T-cell (primary cell): Measurements from ENCODE around the gene PAFAH2. TPM values are rescaled to one million over a fixed set of nuclear protein-coding genes. Genes with fewer than 3 reads are reported as not detected.
"Not testable (repeated sequence)": the region's sequence is repeated elsewhere in the genome, so short reads cannot be mapped to it uniquely, and the experiment has no call there.

Source experiments
- ATAC-seq, 4 experiments: fragments of 200-7000 bp in 3 of 4; fragments of 150-1000 bp in 1 of 4; cut with Tn5 transposase; replicated peaks in 1 of 4; 1 replicate in 3 of 4; 2 replicates in 1 of 4; pipeline ENCODE4 v1.10.0; 2021; ENCODE audit warnings: moderate library complexity in 3 of 4, mild to moderate bottlenecking in 2 of 4, moderate number of reproducible peaks in 1 of 4
- CTCF ChIA-PET, 2 donors: fragments of 300-600 bp; sonication (Branson Sonifier 250); formaldehyde crosslinking; loops; one replicate each; lab custom pipeline; 2022; ENCODE audit warnings: antibody characterized with exemption in 2 of 2; lab: Charles Lee
- POLR2A ChIA-PET, 2 donors: fragments of 300-600 bp; sonication (Branson Sonifier 250); formaldehyde crosslinking; loops; one replicate each; lab custom pipeline; 2022; ENCODE audit warnings: antibody characterized with exemption in 2 of 2; lab: Charles Lee
- DNase-seq, 35 experiments: peaks; one replicate each; pipeline versions ENCODE4 v3.0.0 to v3.0.0-alpha.2; 2013 to 2023
- H3K27ac ChIP-seq: one replicate; pipeline ENCODE4 v1.5.1; 2013; ENCODE audit warnings: low read length
- H3K27me3 ChIP-seq, 2 experiments: replicated peaks in 1 of 2; 1 replicate in 1 of 2; 2 replicates in 1 of 2; pipeline versions ENCODE4 v1.6.1 to v1.7.0; 2013; ENCODE audit warnings: low read length in 1 of 2, mixed read lengths in 1 of 2; ENCODE audit not compliant: control insufficient read depth in 2 of 2, insufficient read depth in 2 of 2; ENCODE audit errors: extremely low read depth in 1 of 2
- H3K36me3 ChIP-seq, 2 donors: 1 replicate in 1 of 2; 2 replicates in 1 of 2; pipeline versions ENCODE4 v1.6.1 to v1.7.0; 2013; ENCODE audit warnings: low read length in 1 of 2; ENCODE audit not compliant: control insufficient read depth in 2 of 2, insufficient read depth in 1 of 2; ENCODE audit errors: extremely low read depth in 1 of 2
- H3K4me1 ChIP-seq, 2 experiments: 1 replicate in 1 of 2; 2 replicates in 1 of 2; pipeline versions ENCODE4 v1.6.1 to v1.7.0; 2013; ENCODE audit warnings: low read length in 2 of 2, mixed read lengths in 1 of 2; ENCODE audit not compliant: insufficient read depth in 2 of 2, control insufficient read depth in 1 of 2; ENCODE audit errors: extremely low read depth in 1 of 2
- H3K4me3 ChIP-seq, 2 donors: 1 replicate in 1 of 2; 2 replicates in 1 of 2; pipeline versions ENCODE4 v1.5.1 to v1.7.0; 2013; ENCODE audit warnings: mild to moderate bottlenecking in 2 of 2, low read length in 1 of 2, moderate library complexity in 1 of 2; ENCODE audit not compliant: control insufficient read depth in 1 of 2; ENCODE audit errors: extremely low read depth in 1 of 2
- H3K9me3 ChIP-seq: 2 replicates; pipeline ENCODE4 v1.7.0; 2013
- H3K27ac Mint-ChIP-seq, 2 donors: one replicate each; pipeline ENCODE4 v1.8.0; 2020 to 2021; ENCODE audit warnings: mild to moderate bottlenecking in 2 of 2, mixed read lengths in 2 of 2
- H3K27me3 Mint-ChIP-seq, 2 donors: one replicate each; pipeline ENCODE4 v1.8.0; 2021 to 2022; ENCODE audit warnings: mixed read lengths in 2 of 2
- H3K36me3 Mint-ChIP-seq: one replicate; pipeline ENCODE4 v1.8.0; 2021; ENCODE audit warnings: mixed read lengths
- H3K4me1 Mint-ChIP-seq, 3 donors: one replicate each; pipeline ENCODE4 v1.8.0; 2020 to 2022; ENCODE audit warnings: mixed read lengths in 3 of 3, mild to moderate bottlenecking in 1 of 3
- H3K4me3 Mint-ChIP-seq, 3 donors: one replicate each; pipeline ENCODE4 v1.8.0; 2020 to 2022; ENCODE audit warnings: mild to moderate bottlenecking in 3 of 3, mixed read lengths in 3 of 3, moderate library complexity in 3 of 3
- H3K9me3 Mint-ChIP-seq, 3 donors: one replicate each; pipeline ENCODE4 v1.8.0; 2020 to 2022; ENCODE audit warnings: mixed read lengths in 3 of 3
- WGBS: methylation state at CpG from one replicate; pipeline ENCODE4 v1.1.5; 2013; ENCODE audit warnings: missing lambda C conversion rate; ENCODE audit not compliant: insufficient coverage; 5-methylcytosine and 5-hydroxymethylcytosine counted together
- total RNA-seq, 35 experiments: library from RNA in 6 of 35; stranded (reverse) in 6 of 35; fragments of 120-200 nt in 1 of 35; gene quantifications; one replicate each; pipeline versions ENCODE4 v1.2.1 to v1.2.4 and lab custom pipeline; 2013 to 2026

PAFAH2 gene
- total RNA-seq, 5 donors from 2014 or later (not counting 1 experiment from before 2014, with no cell fraction given): 10.2 to 30.2 (median 17.3) TPM

DNA sequence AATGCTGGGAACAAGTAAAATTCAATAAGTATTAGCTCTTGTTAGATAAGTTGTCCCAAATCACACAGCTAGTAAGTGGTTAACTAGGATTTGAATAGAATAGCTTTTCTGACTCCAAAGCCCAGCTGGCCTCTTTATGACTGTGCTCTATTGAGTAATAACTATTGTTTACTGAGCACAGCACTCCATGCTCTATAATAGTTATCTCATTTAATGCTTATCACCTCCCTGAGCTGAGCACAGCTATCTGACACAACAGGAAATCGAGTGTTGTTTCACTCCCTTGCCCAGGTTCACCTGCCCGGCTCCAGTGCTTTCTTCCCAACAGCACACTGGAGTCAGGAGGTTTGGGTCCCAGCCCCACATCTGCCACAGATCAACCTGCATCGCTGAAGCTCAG lies 52.9 kb downstream of the PAFAH2 start:
- Histone ChIP-seq H3K4me3 (no peak overlapping the region), H3K4me1 (no peaks in the 10 kb centered on the region), H3K36me3 (peaks cover 0 to 3% of the 10 kb centered on the region in 2 donors), H3K9me3 (no peaks in the 10 kb centered on the region), H3K27me3 (peaks cover 0 to 7% of the 10 kb centered on the region in 2 experiments), H3K27ac (no peak overlapping the region)
- H3K36me3 Mint-ChIP-seq: peaks cover 3% of the 10 kb centered on the region
- no peaks in the 10 kb centered on the region for H3K27me3 Mint-ChIP-seq
- peaks cover 0 to 13% (median 13%) of the 10 kb centered on the region in 3 donors for H3K9me3 Mint-ChIP-seq
- ChIA-PET POLR2A (interaction anchor here (0.6 to 0.7 kb wide), 3 partner anchors 20 to 72 kb away, joined by 3 to 7 read pairs (median 3); no protein-coding TSS in a partner anchor), CTCF (interaction anchor here (0.5 kb wide), 3 partner anchors 30 to 372 kb away, joined by 3 to 6 read pairs (median 4); no protein-coding TSS in a partner anchor)
- no peak overlapping the region for H3K4me3 Mint-ChIP-seq
- no peak overlapping the region for H3K27ac Mint-ChIP-seq
- DNase-seq: no peak
- WGBS: 83% methylated on average over 3 of the region's 3 CpGs
- ATAC-seq: no peak
- H3K4me1 Mint-ChIP-seq: no peaks in the 10 kb centered on the region

- H3K4me3 Mint-ChIP-seq, H3K27me3 Mint-ChIP-seq, DNase-seq, H3K27ac Mint-ChIP-seq, H3K4me1 ChIP-seq, H3K27me3 ChIP-seq, H3K4me3 ChIP-seq, POLR2A ChIA-PET, ATAC-seq, H3K36me3 Mint-ChIP-seq, H3K27ac ChIP-seq, H3K4me1 Mint-ChIP-seq, H3K9me3 ChIP-seq, H3K36me3 ChIP-seq: not testable (repeated sequence)
- CTCF ChIA-PET: interaction anchor here in 1 of 2 donors (0.7 kb wide), 1 partner anchor 51 kb away, joined by 3 read pairs; no protein-coding TSS in a partner anchor
- H3K9me3 Mint-ChIP-seq: peaks cover 0 to 13% (median 13%) of the 10 kb centered on the region in 3 donors
- WGBS: 80% methylated on average over 1 of the region's 5 CpGs
These were observed 54.4 kb downstream of the PAFAH2 start for GRCh38 chr1:25943511-25943910.

DNA sequence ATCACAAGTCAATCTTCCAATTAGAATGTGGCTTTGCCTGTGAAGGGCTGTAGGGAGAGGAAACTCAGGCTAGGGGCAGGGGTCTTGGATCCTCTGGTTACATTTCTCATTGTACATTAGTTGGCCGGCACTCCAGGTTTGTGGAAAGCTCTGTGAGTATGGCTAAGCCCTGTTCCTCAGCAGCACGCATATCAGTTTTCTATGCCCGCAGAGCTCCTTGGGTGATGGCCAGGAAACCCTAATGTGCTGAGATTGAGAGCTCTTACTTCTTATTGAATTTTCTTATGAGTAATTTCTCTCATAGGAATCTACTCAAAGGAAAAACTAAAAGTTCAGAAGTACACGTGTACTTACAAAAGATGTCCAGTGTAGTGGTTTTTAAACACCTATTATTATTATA lies 60.9 kb downstream of the PAFAH2 start:
- Histone ChIP-seq H3K36me3 (peaks cover 0 to 3% of the 10 kb centered on the region in 2 donors), H3K27ac (no peak overlapping the region), H3K9me3 (no peaks in the 10 kb centered on the region), H3K4me3 (no peak overlapping the region), H3K4me1 (no peaks in the 10 kb centered on the region), H3K27me3 (no peaks in the 10 kb centered on the region)
- no peak overlapping the region for H3K4me3 Mint-ChIP-seq
- POLR2A ChIA-PET: no interaction called here
- DNase-seq (no peak), ATAC-seq (no peak)
- WGBS: 100% methylated on average over 1 of the region's 4 CpGs
- no peaks in the 10 kb centered on the region for H3K27me3 Mint-ChIP-seq
- no peak overlapping the region for H3K27ac Mint-ChIP-seq
- CTCF ChIA-PET: no interaction called here
- H3K4me1 Mint-ChIP-seq: peaks cover 0 to 2% (median 0%) of the 10 kb centered on the region in 3 donors
- no peaks in the 10 kb centered on the region for H3K9me3 Mint-ChIP-seq
- H3K36me3 Mint-ChIP-seq: no peaks in the 10 kb centered on the region

- H3K4me3 ChIP-seq: no peak overlapping the region
- no peak overlapping the region for H3K4me3 Mint-ChIP-seq
- no peak overlapping the region for H3K27ac Mint-ChIP-seq
- ATAC-seq (no peak), DNase-seq (no peak)
- H3K36me3 ChIP-seq: no peaks in the 10 kb centered on the region
- H3K36me3 Mint-ChIP-seq: no peaks in the 10 kb centered on the region
- H3K27ac ChIP-seq: no peak overlapping the region
- peaks cover 0 to 3% of the 10 kb centered on the region in 2 experiments for H3K27me3 ChIP-seq
- H3K9me3 ChIP-seq: no peaks in the 10 kb centered on the region
- ChIA-PET POLR2A (no interaction called here), CTCF (no interaction called here)
- no peaks in the 10 kb centered on the region for H3K9me3 Mint-ChIP-seq
- peaks cover 0 to 2% (median 0%) of the 10 kb centered on the region in 3 donors for H3K4me1 Mint-ChIP-seq
- no peaks in the 10 kb centered on the region for H3K27me3 Mint-ChIP-seq
- H3K4me1 ChIP-seq: no peaks in the 10 kb centered on the region
- WGBS: 61% methylated on average over 3 of the region's 13 CpGs
These were observed 64.1 kb downstream of the PAFAH2 start for GRCh38 chr1:25933479-25934365.

DNA sequence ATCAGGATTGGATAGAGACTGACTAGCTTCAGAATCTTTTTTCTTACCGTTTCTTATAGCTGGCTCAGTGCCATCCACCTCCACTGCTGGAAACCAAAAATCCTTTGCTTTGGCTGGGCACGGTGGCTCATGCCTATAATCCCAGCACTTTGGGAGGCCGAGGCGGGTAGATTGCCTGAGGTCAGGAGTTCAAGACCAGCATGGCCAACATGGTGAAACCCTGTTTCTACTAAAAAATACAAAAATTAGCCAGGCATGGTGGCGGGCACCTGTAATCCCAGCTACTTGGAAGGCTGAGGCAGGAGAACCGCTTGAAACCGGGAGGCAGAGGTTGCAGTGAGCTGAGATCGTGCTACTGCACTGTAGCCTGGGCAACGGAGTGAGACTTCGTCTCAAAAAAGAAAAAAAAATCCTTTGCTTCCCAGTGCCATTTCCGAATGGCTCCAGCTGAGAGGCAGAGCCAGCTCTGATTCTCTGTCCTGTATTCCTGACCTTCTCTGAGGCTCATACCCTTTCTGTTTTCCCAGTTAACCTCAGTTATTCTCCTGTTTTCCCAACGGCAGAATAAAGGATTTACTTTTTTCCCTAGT lies 65.0 kb downstream of the PAFAH2 start:
- H3K4me3 ChIP-seq, ATAC-seq, H3K36me3 ChIP-seq, DNase-seq, H3K4me1 ChIP-seq, H3K36me3 Mint-ChIP-seq, H3K27ac ChIP-seq, H3K9me3 Mint-ChIP-seq, CTCF ChIA-PET, H3K4me3 Mint-ChIP-seq, H3K27ac Mint-ChIP-seq, H3K4me1 Mint-ChIP-seq, H3K27me3 ChIP-seq, H3K27me3 Mint-ChIP-seq, H3K9me3 ChIP-seq, POLR2A ChIA-PET: not testable (repeated sequence)
- WGBS: 81% methylated on average over 9 of the region's 12 CpGs

DNA sequence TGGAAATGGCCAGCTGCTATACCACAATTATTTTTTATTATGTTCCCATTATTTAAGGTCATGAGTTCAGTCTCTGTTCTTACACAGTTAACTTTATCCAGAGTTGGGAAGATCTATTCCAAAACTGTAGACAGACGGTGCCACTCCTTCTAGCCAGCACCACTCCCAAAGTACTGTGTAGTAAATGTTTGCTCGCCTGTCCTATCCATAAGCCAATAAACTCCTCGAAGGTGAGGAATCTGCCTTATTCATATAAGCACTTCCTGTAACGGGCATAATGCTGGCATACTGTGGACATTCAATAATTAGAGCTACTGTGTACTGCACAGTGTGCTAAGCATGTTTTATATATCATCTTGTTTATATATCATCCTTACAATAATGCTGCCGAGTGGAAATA lies 65.5 kb downstream of the PAFAH2 start:
- no CpG with 5 or more reads among the region's 5 CpGs for WGBS
- Mint-ChIP-seq H3K27me3 (no peaks in the 10 kb centered on the region), H3K27ac (no peak overlapping the region), H3K4me1 (peaks cover 0 to 2% (median 0%) of the 10 kb centered on the region in 3 donors), H3K36me3 (no peaks in the 10 kb centered on the region), H3K4me3 (no peak overlapping the region), H3K9me3 (no peaks in the 10 kb centered on the region)
- DNase-seq: no peak
- CTCF ChIA-PET: no interaction called here
- H3K36me3 ChIP-seq: no peaks in the 10 kb centered on the region
- no peak overlapping the region for H3K4me3 ChIP-seq
- no peaks in the 10 kb centered on the region for H3K9me3 ChIP-seq
- peaks cover 0 to 3% of the 10 kb centered on the region in 2 experiments for H3K27me3 ChIP-seq
- ATAC-seq: no peak
- POLR2A ChIA-PET: no interaction called here
- H3K27ac ChIP-seq: no peak overlapping the region
- H3K4me1 ChIP-seq: no peaks in the 10 kb centered on the region
